GM12878 (cell line): ENCODE measurements around the gene GTF2IRD1. TPM values are rescaled to one million over a fixed set of nuclear protein-coding genes. Genes with fewer than 3 reads are reported as not detected.

Source experiments
- BMI1 ChIP-seq: fragments of 450-650 bp; IDR thresholded peaks from 2 replicates; pipeline ENCODE4 v1.6.1; 2016; ENCODE audit warnings: mild to moderate bottlenecking, moderate library complexity, borderline replicate concordance
- KLF5 ChIP-seq: fragments of 450-650 bp; IDR thresholded peaks from 2 replicates; pipeline ENCODE4 v1.6.1; 2014; ENCODE audit warnings: mild to moderate bottlenecking; ENCODE audit not compliant: partially characterized antibody
- MXI1 ChIP-seq: fragments of 150-350 bp; IDR thresholded peaks from 2 replicates; pipeline ENCODE4 v1.6.1; 2011; ENCODE audit warnings: low read depth, mild to moderate bottlenecking, inconsistent platforms, low read length, improper control_type of control experiment
- NFYA ChIP-seq: IDR thresholded peaks from 2 replicates; pipeline ENCODE4 v1.6.1; 2011; ENCODE audit warnings: low read depth, mild to moderate bottlenecking, low read length, improper control_type of control experiment, borderline replicate concordance
- STAT3 ChIP-seq: IDR thresholded peaks from 2 replicates; pipeline ENCODE4 v1.6.1; 2011; ENCODE audit warnings: low read depth, low read length, improper control_type of control experiment
- polyA plus RNA-seq, 11 experiments: library from polyadenylated mRNA; depleted of rRNA in 4 of 11; unstranded in 6 of 11; stranded (reverse) in 5 of 11; fragments of >200 nt; fragmentation: Nextera tagmentation in 4 of 11; fragmentation: Illumina TruSeq in 1 of 11; extraction: Ambion mirVana in 4 of 11; extraction: Trizol in 1 of 11; gene quantifications; 1 replicate in 1 of 11; 2 replicates in 10 of 11; pipeline versions ENCODE4 v1.2.1 to v1.2.3, GENCODE V29; 2011 to 2016; ENCODE audit warnings: inconsistent platforms in 2 of 11, missing spikeins in 2 of 11, low read depth in 1 of 11
- total RNA-seq, 4 experiments: library from RNA; depleted of rRNA in 3 of 4; stranded (reverse); fragments of >200 nt in 3 of 4; fragmentation: Illumina TruSeq in 1 of 4; extraction: Trizol in 1 of 4; gene quantifications; 2 replicates each; pipeline versions ENCODE4 v1.2.1 to v1.2.3, GENCODE V29; 2013 to 2021
- TF ChIP-seq, protein P1 (sequence below): fragments of 150-350 bp; IDR thresholded peaks from 2 replicates; pipeline ENCODE4 v1.6.1; 2016; ENCODE audit warnings: low read depth, low read length
- TF ChIP-seq, protein P2 (sequence below): fragments of 450-650 bp; formaldehyde crosslinking; IDR thresholded peaks from 2 replicates; pipeline ENCODE4 v1.5.0; 2022; ENCODE audit warnings: mild to moderate bottlenecking, missing genetic modification characterization
- TF ChIP-seq, protein P3 (sequence below): fragments of 450-650 bp; IDR thresholded peaks from 2 replicates; pipeline ENCODE4 v1.6.1; 2017; ENCODE audit warnings: low read depth, mild to moderate bottlenecking, moderate library complexity
- TF ChIP-seq, protein P4 (sequence below): IDR thresholded peaks from 2 replicates; pipeline ENCODE4 v1.6.1; 2012; ENCODE audit warnings: low read depth, low read length, improper control_type of control experiment

GTF2IRD1 gene
- total and polyA plus RNA-seq, 10 of the 15 experiments (the other 5 are each of a cell fraction or from before 2014, with no cell fraction given) = 0.48 to 3.0 (median 1.3) TPM

DNA sequence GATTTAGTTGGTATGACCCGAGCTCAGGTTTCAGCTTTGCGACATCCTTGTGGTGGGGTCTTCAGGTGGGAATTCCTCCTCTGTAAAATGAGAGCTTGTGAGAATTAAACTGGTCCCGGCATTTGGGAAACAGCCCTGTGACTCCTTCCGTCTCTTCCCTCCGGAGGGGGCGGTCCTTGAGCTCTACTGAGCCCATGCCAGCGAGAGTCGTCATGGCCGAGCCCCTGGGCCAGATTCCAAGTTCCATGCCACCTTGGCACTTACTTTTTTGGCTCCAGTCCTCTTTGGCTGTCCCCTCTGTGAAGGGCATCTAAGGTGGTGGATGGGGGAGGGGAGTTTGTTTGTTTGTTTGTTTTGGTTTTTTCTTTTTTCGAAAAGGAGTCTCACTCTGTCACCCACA, 47.6 kb downstream of the GTF2IRD1 start (continued):
- TF ChIP-seq, protein P1, sequence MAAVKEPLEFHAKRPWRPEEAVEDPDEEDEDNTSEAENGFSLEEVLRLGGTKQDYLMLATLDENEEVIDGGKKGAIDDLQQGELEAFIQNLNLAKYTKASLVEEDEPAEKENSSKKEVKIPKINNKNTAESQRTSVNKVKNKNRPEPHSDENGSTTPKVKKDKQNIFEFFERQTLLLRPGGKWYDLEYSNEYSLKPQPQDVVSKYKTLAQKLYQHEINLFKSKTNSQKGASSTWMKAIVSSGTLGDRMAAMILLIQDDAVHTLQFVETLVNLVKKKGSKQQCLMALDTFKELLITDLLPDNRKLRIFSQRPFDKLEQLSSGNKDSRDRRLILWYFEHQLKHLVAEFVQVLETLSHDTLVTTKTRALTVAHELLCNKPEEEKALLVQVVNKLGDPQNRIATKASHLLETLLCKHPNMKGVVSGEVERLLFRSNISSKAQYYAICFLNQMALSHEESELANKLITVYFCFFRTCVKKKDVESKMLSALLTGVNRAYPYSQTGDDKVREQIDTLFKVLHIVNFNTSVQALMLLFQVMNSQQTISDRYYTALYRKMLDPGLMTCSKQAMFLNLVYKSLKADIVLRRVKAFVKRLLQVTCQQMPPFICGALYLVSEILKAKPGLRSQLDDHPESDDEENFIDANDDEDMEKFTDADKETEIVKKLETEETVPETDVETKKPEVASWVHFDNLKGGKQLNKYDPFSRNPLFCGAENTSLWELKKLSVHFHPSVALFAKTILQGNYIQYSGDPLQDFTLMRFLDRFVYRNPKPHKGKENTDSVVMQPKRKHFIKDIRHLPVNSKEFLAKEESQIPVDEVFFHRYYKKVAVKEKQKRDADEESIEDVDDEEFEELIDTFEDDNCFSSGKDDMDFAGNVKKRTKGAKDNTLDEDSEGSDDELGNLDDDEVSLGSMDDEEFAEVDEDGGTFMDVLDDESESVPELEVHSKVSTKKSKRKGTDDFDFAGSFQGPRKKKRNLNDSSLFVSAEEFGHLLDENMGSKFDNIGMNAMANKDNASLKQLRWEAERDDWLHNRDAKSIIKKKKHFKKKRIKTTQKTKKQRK = no peak
- TF ChIP-seq, protein P2, sequence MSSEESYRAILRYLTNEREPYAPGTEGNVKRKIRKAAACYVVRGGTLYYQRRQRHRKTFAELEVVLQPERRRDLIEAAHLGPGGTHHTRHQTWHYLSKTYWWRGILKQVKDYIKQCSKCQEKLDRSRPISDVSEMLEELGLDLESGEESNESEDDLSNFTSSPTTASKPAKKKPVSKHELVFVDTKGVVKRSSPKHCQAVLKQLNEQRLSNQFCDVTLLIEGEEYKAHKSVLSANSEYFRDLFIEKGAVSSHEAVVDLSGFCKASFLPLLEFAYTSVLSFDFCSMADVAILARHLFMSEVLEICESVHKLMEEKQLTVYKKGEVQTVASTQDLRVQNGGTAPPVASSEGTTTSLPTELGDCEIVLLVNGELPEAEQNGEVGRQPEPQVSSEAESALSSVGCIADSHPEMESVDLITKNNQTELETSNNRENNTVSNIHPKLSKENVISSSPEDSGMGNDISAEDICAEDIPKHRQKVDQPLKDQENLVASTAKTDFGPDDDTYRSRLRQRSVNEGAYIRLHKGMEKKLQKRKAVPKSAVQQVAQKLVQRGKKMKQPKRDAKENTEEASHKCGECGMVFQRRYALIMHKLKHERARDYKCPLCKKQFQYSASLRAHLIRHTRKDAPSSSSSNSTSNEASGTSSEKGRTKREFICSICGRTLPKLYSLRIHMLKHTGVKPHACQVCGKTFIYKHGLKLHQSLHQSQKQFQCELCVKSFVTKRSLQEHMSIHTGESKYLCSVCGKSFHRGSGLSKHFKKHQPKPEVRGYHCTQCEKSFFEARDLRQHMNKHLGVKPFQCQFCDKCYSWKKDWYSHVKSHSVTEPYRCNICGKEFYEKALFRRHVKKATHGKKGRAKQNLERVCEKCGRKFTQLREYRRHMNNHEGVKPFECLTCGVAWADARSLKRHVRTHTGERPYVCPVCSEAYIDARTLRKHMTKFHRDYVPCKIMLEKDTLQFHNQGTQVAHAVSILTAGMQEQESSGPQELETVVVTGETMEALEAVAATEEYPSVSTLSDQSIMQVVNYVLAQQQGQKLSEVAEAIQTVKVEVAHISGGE (CRISPR knock-in tag) = no peak
- TF ChIP-seq, protein P3, sequence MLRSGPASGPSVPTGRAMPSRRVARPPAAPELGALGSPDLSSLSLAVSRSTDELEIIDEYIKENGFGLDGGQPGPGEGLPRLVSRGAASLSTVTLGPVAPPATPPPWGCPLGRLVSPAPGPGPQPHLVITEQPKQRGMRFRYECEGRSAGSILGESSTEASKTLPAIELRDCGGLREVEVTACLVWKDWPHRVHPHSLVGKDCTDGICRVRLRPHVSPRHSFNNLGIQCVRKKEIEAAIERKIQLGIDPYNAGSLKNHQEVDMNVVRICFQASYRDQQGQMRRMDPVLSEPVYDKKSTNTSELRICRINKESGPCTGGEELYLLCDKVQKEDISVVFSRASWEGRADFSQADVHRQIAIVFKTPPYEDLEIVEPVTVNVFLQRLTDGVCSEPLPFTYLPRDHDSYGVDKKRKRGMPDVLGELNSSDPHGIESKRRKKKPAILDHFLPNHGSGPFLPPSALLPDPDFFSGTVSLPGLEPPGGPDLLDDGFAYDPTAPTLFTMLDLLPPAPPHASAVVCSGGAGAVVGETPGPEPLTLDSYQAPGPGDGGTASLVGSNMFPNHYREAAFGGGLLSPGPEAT = no peak
- TF ChIP-seq, protein P4, sequence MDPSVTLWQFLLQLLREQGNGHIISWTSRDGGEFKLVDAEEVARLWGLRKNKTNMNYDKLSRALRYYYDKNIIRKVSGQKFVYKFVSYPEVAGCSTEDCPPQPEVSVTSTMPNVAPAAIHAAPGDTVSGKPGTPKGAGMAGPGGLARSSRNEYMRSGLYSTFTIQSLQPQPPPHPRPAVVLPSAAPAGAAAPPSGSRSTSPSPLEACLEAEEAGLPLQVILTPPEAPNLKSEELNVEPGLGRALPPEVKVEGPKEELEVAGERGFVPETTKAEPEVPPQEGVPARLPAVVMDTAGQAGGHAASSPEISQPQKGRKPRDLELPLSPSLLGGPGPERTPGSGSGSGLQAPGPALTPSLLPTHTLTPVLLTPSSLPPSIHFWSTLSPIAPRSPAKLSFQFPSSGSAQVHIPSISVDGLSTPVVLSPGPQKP = no peak
- TF ChIP-seq MXI1 (no peak), BMI1 (no peak), KLF5 (no peak), NFYA (no peak), STAT3 (no peak)
